Stimulated activated CD4-positive, alpha-beta T cell treated with anti-CD3 and anti-CD28 coated beads, TNF-alpha, amount 100 ng/mL, for 24 hours (primary cell): ENCODE measurements around the gene RPL37.
"Not testable (repeated sequence)": the region's sequence is repeated elsewhere in the genome, so short reads cannot be mapped to it uniquely, and the experiment has no call there.

Experiments
- DNase-seq, 3 experiments: peaks; one replicate each; pipeline ENCODE4 v3.0.0-alpha.2; 2020; ENCODE audit warnings: low read depth in 3 of 3

The RPL37 gene

GRCh38 chr5:40797273-40798011 lies 37.6 kb downstream of the RPL37 start:
- DNase-seq, result peak; percentile 58 to 76 (median 60)

- no peak for DNase-seq
Observed at GRCh38 chr5:40796487-40796889, 38.5 kb downstream of the RPL37 start.

DNA sequence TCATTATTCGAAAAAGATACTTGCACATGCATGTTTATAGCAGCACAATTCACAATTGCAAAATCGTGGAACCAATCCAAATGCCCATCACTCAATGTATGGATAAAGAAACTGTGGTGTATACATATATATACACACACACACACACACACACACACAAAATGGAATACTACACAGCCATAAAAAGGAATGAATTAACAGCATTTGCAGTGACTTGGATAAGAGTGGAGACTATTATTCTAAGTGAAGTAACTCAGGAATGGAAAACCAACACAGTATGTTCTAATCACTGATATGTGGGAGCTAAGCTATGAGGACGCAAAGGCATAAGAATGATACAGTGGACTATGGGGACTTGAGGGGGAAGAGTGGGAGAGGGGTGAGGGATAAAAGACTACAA lies 40.1 kb downstream of the RPL37 start:
- DNase-seq, result not testable (repeated sequence)

- DNase-seq, result not testable (repeated sequence)
Observed at GRCh38 chr5:40794340-40794739, 40.7 kb downstream of the RPL37 start.

DNA sequence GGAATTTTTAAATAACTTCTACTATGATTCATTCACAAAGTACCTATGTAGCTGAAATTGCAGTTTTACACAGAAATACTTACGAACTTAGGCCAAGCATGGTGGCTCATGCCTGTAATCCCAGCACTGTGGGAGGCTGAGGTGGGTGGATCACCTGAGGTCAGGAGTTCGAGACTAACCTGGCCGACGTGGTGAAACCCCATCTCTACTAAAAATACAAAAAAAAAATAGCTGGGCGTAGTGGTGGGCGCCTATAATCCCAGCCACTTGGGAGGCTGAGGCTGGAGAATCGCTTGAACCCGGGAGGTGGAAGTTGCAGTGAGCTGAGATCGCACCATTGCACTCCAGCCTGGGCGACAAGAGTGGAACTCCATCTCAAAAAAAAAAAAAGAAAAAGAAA lies 42.3 kb downstream of the RPL37 start:
- not testable (repeated sequence) for DNase-seq

DNA sequence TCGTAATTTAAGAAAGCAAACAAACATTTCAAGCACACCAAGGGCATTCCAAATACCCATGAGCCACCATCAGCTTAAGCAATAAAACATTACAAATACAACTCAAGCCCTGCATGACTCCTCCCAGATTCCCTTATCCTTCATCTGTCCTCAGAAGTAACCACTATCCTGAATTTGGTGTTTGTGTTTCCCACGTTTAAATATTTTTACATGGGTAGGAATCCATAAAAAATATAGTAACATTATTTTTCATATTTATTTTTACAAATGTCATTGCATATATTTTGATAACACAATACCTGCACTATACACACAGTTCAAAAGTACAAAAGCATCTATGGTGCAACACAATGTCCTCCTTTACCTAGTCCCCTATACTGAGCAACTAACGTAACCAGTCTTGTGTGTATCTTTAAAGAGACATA lies 43.3 kb downstream of the RPL37 start:
- DNase-seq, result no peak

DNA sequence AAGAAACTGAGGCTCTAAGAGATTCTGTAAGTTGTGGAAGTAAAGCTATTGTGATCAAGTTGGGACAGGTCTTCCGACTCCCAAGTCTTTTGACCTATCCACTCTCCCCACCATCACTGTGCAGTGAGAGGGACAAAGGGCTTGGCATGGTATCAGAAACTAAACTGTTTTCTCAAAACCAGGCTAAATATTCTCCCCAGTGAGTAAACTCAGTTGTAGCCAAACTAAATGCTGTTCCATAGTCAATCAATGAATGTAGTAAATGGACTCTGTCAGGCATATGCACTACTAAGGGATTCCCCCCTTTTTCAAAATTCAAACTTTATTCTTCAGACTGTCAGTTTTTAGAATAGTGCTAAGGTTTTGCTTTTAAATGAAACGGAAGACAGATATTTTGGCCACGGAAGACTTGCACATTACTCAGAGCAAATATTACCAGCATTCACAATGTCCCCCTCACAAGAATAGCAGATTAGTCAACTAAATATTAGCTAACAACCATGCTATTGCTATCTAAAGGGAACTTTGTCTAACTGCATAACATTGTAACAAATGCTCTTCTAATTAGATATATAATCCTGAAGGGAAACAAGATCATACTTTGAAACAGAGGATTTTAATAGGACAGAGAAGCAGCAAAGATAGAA lies 44.0 kb downstream of the RPL37 start:
- no peak for DNase-seq

DNA sequence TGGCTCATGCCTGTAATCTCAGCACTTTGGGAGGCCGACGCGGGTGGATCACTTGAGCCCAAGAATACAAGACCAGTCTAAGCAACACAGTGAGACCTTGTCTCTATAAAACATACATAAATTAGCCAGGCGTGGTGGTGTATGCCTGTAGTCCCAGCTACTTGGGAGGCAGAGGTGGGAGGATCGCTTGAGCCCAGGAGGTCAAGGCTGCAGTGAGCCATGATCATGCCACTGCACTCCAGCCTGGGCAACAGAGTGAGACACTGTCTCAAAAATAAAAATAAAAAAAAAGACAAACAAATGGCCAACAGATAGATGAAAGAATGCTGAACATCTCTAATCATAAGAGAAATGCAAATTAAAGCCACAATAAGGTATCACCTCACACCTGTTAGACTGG lies 46.1 kb downstream of the RPL37 start:
- DNase-seq, result not testable (repeated sequence)

DNA sequence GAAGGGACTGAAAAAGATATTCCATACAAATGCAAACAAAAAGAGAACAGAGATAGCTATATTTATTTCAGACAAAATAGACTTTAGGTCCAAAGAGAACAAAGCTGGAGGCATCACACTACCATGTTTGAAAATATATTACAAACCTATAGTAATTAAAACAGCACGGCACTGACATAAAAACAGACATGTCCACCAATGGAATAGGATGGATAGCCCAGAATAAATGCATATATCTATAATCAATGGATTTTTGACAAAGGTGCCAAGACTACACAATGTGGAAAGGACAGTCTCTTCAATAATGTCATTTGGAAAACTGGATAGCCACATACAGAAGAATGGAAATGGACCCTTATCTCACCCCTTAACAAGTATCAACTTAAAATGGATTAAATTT lies 47.0 kb downstream of the RPL37 start:
- no peak for DNase-seq

- DNase-seq, result not testable (repeated sequence)
Observed at GRCh38 chr5:40786664-40787063, 48.4 kb downstream of the RPL37 start.

DNA sequence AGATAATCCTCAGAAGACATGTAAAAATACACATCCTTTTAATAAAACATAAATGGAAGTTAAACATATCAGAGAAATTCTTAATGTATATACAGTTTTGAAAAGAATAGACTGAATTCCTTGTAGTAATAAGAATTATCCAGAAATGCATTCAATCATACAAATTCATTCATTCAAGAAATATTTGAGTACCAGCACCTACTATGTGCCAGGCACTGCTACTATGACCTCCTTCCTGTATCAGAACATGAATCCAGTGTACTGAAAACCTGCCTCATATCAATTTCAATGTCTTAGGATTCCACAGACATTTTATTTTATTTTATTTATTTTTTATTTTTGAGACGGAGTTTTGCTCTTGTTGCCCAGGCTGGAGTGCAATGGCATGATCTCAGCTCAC lies 50.1 kb downstream of the RPL37 start:
- no peak for DNase-seq

GRCh38 chr5:40784027-40784653 lies 50.9 kb downstream of the RPL37 start:
- DNase-seq, result no peak

DNA sequence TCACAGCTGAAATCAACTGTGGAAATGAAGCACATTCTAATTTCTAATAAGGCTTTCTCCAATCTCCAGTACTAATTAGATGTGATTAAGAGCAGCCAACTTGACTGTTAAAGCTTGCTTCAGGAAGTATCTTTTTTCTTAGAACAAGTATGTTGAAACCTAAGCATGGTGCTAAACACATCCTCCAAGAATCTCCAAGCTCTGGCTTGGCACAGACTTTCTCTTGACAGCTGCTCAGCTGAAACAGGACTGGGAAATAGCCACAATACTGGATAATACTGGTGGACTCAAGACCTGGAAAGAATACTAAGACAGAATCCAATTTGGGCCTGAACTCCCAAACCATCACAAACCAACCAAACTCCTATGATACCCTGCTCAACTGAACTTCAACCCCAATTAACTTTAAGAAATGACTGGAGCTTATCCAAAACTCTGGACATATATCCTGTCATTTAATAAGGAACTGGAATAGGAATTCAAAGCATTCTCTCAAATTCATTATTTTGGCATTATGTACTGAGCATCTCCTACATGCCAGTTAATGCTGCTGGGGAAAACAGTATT lies 53.1 kb downstream of the RPL37 start:
- DNase-seq, result no peak

GRCh38 chr5:40780858-40781257 lies 54.2 kb downstream of the RPL37 start:
- DNase-seq, result no peak

DNA sequence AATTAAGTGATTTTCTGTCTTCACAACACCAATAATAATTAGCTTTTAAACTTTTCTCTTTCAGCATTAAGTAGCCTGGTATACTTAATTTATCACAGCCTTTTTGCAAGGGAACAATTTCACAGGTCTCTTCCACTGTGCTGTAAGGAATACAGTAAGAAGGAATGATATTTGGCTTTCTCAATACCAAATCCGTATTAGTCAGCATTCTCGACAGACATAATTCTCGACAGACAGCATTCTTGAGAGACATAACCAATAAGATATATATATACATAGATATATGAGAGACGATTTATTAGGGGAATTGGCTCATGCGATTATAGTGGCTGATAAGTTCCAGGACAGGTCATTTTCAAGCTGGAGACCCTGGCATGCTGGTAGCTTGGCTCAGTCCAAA lies 54.8 kb downstream of the RPL37 start:
- no peak for DNase-seq

GRCh38 chr5:40779561-40779960 lies 55.5 kb downstream of the RPL37 start:
- no peak for DNase-seq

- DNase-seq, result no peak
Observed at GRCh38 chr5:40778133-40778532, 56.9 kb downstream of the RPL37 start.

GRCh38 chr5:40776658-40776977 lies 58.4 kb downstream of the RPL37 start:
- DNase-seq, result no peak

GRCh38 chr5:40775846-40776657 lies 59.0 kb downstream of the RPL37 start:
- DNase-seq, result no peak
